SK-N-SH treated with all-trans-retinoic acid at 6 μM for 48 hours (cell line): Measurements from ENCODE around the gene UBE2S.

ENCODE experiments used
- BACH2 ChIP-seq: fragments of 250-450 bp; sonication (Bioruptor Pico); IDR thresholded peaks from 2 replicates; pipeline ENCODE4 v1.9.0; 2021; ENCODE audit warnings: mild to moderate bottlenecking, borderline replicate concordance
- CSDC2 ChIP-seq: fragments of 250-450 bp; sonication (Bioruptor Pico); IDR thresholded peaks from 2 replicates; pipeline ENCODE4 v1.5.0; 2020; ENCODE audit warnings: mild to moderate bottlenecking, moderate library complexity
- ISL1 ChIP-seq: fragments of 250-450 bp; sonication (Bioruptor Pico); IDR thresholded peaks from 2 replicates; pipeline ENCODE4 v2.1.2; 2022; ENCODE audit warnings: mild to moderate bottlenecking, moderate library complexity
- ZNF565 ChIP-seq: fragments of 450-650 bp; formaldehyde crosslinking; conservative IDR thresholded peaks from 2 replicates; pipeline ENCODE4 v1.5.0; 2020; ENCODE audit warnings: low read depth, mild to moderate bottlenecking, moderate library complexity
- ZNF70 ChIP-seq: fragments of 450-650 bp; formaldehyde crosslinking; IDR thresholded peaks from 2 replicates; pipeline ENCODE4 v1.5.0; 2020; ENCODE audit warnings: mild to moderate bottlenecking, moderate library complexity
- TF ChIP-seq, protein P1 (sequence below): fragments of 250-450 bp; sonication (Bioruptor Pico); IDR thresholded peaks from 2 replicates; pipeline ENCODE4 v1.8.0; 2021; ENCODE audit warnings: low read depth, mild to moderate bottlenecking, moderate library complexity, borderline replicate concordance
- TF ChIP-seq, protein P2 (sequence below): fragments of 250-450 bp; sonication (Bioruptor Pico); IDR thresholded peaks from 2 replicates; pipeline ENCODE4 v1.5.1; 2020; ENCODE audit warnings: low read depth, mild to moderate bottlenecking, moderate library complexity
- TF ChIP-seq, protein P3 (sequence below): fragments of 250-450 bp; sonication (Bioruptor Pico); IDR thresholded peaks from 2 replicates; pipeline ENCODE4 v1.5.0; 2020; ENCODE audit warnings: mild to moderate bottlenecking, moderate library complexity

DNA sequence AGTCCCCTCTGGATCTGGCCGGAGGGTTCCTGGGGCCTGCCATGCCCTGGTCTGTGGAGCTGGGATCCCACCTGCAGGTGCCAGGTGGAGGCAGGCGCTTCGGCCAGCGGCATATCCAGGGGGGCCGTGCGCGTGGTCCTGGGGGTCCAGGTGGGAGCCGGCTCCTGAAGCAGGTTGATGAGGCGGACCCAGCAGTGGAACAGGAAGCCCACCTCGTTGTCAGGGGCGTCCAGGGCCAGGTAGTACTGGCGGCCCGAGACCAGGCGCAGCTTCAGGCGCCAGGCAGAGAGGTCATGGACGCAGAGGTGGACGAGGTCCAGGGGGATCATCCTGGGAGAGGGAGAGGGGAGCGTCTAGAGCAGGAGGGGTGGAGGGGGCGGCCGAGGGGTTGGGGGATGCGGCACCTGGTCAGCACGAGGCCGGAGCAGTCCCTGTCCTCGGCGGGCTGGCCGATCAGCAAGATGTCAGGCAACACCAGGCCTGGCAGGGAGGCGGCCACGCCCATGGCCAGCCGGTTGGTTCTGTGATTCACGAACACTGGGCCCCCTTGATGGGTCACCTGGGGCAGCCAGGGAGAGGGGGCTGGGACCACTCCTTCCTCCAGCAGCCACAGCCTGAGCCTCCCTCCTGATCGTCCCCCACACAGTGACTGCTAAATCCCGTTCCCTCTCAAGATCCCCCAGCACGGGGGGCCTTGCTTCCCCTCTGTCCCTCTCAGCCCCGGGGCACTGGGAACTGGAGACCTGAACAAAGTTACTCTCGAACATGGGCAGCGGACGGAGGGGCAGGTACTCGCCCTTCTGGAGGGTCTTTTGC, 45.2 kb downstream of the UBE2S start:
- TF ChIP-seq CSDC2 (CRISPR knock-in tag) (no peak), ISL1 (CRISPR knock-in tag) (no peak), BACH2 (CRISPR knock-in tag) (no peak), ZNF70 (no peak), ZNF565 (no peak)
- TF ChIP-seq, protein P1, sequence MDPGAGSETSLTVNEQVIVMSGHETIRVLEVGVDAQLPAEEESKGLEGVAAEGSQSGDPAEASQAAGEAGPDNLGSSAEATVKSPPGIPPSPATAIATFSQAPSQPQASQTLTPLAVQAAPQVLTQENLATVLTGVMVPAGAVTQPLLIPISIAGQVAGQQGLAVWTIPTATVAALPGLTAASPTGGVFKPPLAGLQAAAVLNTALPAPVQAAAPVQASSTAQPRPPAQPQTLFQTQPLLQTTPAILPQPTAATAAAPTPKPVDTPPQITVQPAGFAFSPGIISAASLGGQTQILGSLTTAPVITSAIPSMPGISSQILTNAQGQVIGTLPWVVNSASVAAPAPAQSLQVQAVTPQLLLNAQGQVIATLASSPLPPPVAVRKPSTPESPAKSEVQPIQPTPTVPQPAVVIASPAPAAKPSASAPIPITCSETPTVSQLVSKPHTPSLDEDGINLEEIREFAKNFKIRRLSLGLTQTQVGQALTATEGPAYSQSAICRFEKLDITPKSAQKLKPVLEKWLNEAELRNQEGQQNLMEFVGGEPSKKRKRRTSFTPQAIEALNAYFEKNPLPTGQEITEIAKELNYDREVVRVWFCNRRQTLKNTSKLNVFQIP (CRISPR knock-in tag), result no peak
- TF ChIP-seq, protein P2, sequence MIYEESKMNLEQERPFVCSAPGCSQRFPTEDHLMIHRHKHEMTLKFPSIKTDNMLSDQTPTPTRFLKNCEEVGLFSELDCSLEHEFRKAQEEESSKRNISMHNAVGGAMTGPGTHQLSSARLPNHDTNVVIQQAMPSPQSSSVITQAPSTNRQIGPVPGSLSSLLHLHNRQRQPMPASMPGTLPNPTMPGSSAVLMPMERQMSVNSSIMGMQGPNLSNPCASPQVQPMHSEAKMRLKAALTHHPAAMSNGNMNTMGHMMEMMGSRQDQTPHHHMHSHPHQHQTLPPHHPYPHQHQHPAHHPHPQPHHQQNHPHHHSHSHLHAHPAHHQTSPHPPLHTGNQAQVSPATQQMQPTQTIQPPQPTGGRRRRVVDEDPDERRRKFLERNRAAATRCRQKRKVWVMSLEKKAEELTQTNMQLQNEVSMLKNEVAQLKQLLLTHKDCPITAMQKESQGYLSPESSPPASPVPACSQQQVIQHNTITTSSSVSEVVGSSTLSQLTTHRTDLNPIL (CRISPR knock-in tag), result no peak
- TF ChIP-seq, protein P3, sequence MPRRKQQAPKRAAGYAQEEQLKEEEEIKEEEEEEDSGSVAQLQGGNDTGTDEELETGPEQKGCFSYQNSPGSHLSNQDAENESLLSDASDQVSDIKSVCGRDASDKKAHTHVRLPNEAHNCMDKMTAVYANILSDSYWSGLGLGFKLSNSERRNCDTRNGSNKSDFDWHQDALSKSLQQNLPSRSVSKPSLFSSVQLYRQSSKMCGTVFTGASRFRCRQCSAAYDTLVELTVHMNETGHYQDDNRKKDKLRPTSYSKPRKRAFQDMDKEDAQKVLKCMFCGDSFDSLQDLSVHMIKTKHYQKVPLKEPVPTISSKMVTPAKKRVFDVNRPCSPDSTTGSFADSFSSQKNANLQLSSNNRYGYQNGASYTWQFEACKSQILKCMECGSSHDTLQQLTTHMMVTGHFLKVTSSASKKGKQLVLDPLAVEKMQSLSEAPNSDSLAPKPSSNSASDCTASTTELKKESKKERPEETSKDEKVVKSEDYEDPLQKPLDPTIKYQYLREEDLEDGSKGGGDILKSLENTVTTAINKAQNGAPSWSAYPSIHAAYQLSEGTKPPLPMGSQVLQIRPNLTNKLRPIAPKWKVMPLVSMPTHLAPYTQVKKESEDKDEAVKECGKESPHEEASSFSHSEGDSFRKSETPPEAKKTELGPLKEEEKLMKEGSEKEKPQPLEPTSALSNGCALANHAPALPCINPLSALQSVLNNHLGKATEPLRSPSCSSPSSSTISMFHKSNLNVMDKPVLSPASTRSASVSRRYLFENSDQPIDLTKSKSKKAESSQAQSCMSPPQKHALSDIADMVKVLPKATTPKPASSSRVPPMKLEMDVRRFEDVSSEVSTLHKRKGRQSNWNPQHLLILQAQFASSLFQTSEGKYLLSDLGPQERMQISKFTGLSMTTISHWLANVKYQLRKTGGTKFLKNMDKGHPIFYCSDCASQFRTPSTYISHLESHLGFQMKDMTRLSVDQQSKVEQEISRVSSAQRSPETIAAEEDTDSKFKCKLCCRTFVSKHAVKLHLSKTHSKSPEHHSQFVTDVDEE, result no peak
